ENCODE results near the gene UBQLNL. TPM values are rescaled to one million over a fixed set of nuclear protein-coding genes. Genes with fewer than 3 reads are reported as not detected.

The UBQLNL gene
- total RNA-seq, 1 experiment from 2014 or later = not detected

- no peak overlapping the region for H4K5ac ChIP-seq (ENCODE audit: insufficient read length, low read depth, low read length)
- H3K9ac ChIP-seq (ENCODE audit: extremely low read depth, insufficient read length, low read length) = no peak overlapping the region
- H4K20me1 ChIP-seq (ENCODE audit: control insufficient read depth, insufficient read depth, insufficient read length) = no peaks in the 10 kb centered on the region
- H3K4ac ChIP-seq (ENCODE audit: low read depth, low read length) = no peak overlapping the region
- no peak overlapping the region for H2BK12ac ChIP-seq (ENCODE audit: insufficient read length, low read depth, low read length)
- no peak overlapping the region for H3K4me2 ChIP-seq (ENCODE audit: insufficient read depth, insufficient read length, low read length)
- H3K9me3 ChIP-seq (ENCODE audit: control insufficient read depth, low read depth, low read length) = no peaks in the 10 kb centered on the region
- no peak overlapping the region for H2AFZ ChIP-seq (ENCODE audit: low read length)
- no peak overlapping the region for H2AK5ac ChIP-seq (ENCODE audit: insufficient read length, low read length)
- no peaks in the 10 kb centered on the region for H3K27me3 ChIP-seq (ENCODE audit: insufficient read depth, low read length)
- Mint-ChIP-seq H3K27me3 (ENCODE audit: low read depth) (no peaks in the 10 kb centered on the region), H3K27ac (peak overlapping the region in 1 of 3 experiments; percentile 50; a peak in 2 of 7 replicates), H3K9me3 (no peaks in the 10 kb centered on the region), H3K4me1 (peaks cover 0 to 7% of the 10 kb centered on the region in 2 experiments; a peak in 1 of 4 replicates), H3K36me3 (ENCODE audit: insufficient read depth in 1 of 3, low read depth in 3 of 3) (no peaks in the 10 kb centered on the region), H3K4me3 (no peak overlapping the region)
- H3K4me1 ChIP-seq (ENCODE audit: insufficient read depth, low read length) = no peaks in the 10 kb centered on the region
- no peaks in the 10 kb centered on the region for H3K79me1 ChIP-seq (ENCODE audit: insufficient read depth, low read depth, low read length, poor library complexity, severe bottlenecking)
- no peak overlapping the region for H3K14ac ChIP-seq (ENCODE audit: insufficient read depth, low read length)
- no peak for DNase-seq
- H2BK15ac ChIP-seq (ENCODE audit: low read depth, low read length) = no peak overlapping the region
- no peaks in the 10 kb centered on the region for H3K79me2 ChIP-seq (ENCODE audit: insufficient read depth, low read length)
- no peaks in the 10 kb centered on the region for H3K23me2 ChIP-seq (ENCODE audit: insufficient read length, low read depth, low read length, poor library complexity, severe bottlenecking)
- no peak overlapping the region for H4K91ac ChIP-seq (ENCODE audit: insufficient read length, low read depth, low read length)
- no peak overlapping the region for H3T11ph ChIP-seq (ENCODE audit: low read length)
- no peak overlapping the region for H2BK20ac ChIP-seq (ENCODE audit: low read depth, low read length, poor library complexity, severe bottlenecking)
- no peak overlapping the region for H3K23ac ChIP-seq (ENCODE audit: insufficient read length, low read depth, low read length)
- TF ChIP-seq CTCF (conservative IDR thresholded peaks at IDR 0.05) = no peak
- H4K8ac ChIP-seq (replicated peaks; ENCODE audit: insufficient read length, low read depth, low read length) = no peak overlapping the region
- H3K56ac ChIP-seq (ENCODE audit: insufficient read length, low read depth, low read length) = no peak overlapping the region
- H2BK120ac ChIP-seq (ENCODE audit: low read depth, low read length, poor library complexity, severe bottlenecking) = no peak overlapping the region
- no peak overlapping the region for H3K18ac ChIP-seq (ENCODE audit: insufficient read length, low read depth, low read length)
- no CpG with 5 or more reads among the region's 8 CpGs for WGBS (ENCODE audit: extremely low coverage, insufficient read length, low lambda C conversion rate)
- no peak overlapping the region for H3K27ac ChIP-seq (ENCODE audit: insufficient read length, low read depth, low read length)
- H2BK5ac ChIP-seq (ENCODE audit: insufficient read length, low read length) = no peak overlapping the region
These were observed 7.9 kb downstream of the UBQLNL start for GRCh38 chr11:5508605-5509004.
